ENCODE measurements around the gene VGLL4. TPM values are rescaled to one million over a fixed set of nuclear protein-coding genes. Genes with fewer than 3 reads are reported as not detected.

VGLL4 gene
- total RNA-seq, result 87.5 and 151 TPM in 2 replicates

GRCh38 chr3:11643605-11644087 lies at the start of gene VGLL4:
Gene VGLL4 (minus strand): TSS chr3:11643915. CDS start chr3:11643518, 397 bp downstream.

Small RNA genes within 50 kb of the gene (small RNA-seq; reads per million reads assigned to genes)
- not detected for gene AC022001.1

Other genes with a start within 250 kb of the VGLL4 start
- 8.6 and 11.5 TPM in 2 replicates for gene TAMM41, start 203.0 kb upstream of the VGLL4 start, total RNA-seq